Measurements from ENCODE around the gene RSPH6A.

DNA sequence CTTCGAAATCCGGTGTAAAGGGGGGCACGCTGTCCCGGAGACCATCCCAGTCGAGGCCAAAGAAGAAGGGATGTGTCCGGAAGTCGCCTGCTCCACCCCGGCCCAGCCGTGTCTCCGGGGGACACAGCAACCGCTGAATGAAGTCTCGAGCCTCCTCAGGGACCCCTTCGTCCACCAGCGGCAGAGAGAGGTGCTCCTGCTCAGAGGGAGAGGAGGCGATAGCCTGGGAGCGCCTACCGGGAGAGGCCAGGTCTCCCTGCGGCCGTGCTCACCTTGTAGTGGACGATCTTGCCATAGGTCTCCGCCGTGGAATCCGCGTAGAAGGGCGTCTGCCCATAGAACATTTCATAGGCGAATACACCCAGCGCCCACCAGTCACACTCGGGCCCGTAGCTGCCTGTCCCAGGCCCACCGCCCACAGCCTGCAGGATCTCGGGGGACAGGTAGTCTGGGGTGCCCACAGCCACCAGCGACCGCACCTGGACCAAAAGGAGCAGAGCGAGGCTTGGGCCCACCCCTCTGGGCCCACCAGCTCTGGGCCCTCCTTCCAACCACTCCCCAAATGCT lies 37.6 kb downstream of the RSPH6A start:
- TF ChIP-seq POLR2A (IDR thresholded peaks at IDR 0.05) = no peak
- TF ChIP-seq, protein P1, sequence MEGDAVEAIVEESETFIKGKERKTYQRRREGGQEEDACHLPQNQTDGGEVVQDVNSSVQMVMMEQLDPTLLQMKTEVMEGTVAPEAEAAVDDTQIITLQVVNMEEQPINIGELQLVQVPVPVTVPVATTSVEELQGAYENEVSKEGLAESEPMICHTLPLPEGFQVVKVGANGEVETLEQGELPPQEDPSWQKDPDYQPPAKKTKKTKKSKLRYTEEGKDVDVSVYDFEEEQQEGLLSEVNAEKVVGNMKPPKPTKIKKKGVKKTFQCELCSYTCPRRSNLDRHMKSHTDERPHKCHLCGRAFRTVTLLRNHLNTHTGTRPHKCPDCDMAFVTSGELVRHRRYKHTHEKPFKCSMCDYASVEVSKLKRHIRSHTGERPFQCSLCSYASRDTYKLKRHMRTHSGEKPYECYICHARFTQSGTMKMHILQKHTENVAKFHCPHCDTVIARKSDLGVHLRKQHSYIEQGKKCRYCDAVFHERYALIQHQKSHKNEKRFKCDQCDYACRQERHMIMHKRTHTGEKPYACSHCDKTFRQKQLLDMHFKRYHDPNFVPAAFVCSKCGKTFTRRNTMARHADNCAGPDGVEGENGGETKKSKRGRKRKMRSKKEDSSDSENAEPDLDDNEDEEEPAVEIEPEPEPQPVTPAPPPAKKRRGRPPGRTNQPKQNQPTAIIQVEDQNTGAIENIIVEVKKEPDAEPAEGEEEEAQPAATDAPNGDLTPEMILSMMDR (IDR thresholded peaks at IDR 0.05) = no peak
